HCT116 (cell line): ENCODE measurements around the gene UACA. TPM values are rescaled to one million over a fixed set of nuclear protein-coding genes. Genes with fewer than 3 reads are reported as not detected.

ENCODE experiments used
- ATAC-seq: fragments of 200-7000 bp; cut with Tn5 transposase; 2 replicates; pipeline ENCODE4 v1.9.1; 2020; ENCODE audit warnings: mild to moderate bottlenecking, moderate library complexity
- BruUV-seq: library from RNA; stranded (reverse); fragments of 400-500 nt; replicated peaks from 2 replicates; lab custom pipeline; 2021; lab: Mats Ljungman, UMichigan
- CTCF ChIA-PET: fragments of 300-600 bp; sonication (Branson Sonifier 250); formaldehyde crosslinking; loops from one replicate; lab custom pipeline; 2021; ENCODE audit warnings: antibody characterized with exemption; lab: Charles Lee
- POLR2A ChIA-PET: fragments of 300-600, 350-600 bp; sonication (Branson Sonifier 250); formaldehyde crosslinking; loops from one replicate; lab custom pipeline; 2021; ENCODE audit warnings: antibody characterized with exemption; lab: Charles Lee
- RAD21 ChIA-PET, 2 experiments: fragments of 300-600 bp; sonication (Branson Sonifier 250); formaldehyde crosslinking; loops; one replicate each; lab custom pipeline; 2023; ENCODE audit warnings: low total read pairs in 2 of 2; ENCODE audit not compliant: uncharacterized antibody in 2 of 2, unreplicated experiment in 2 of 2, low non-redundant PET in 1 of 2; lab: Charles Lee
- DNase-seq: peaks from one replicate; pipeline ENCODE4 v3.0.0-alpha.2; 2010; ENCODE audit warnings: low read depth, low spot score
- H2AFZ ChIP-seq: fragments of 200-600 bp; shearing (Covaris generic), sonication (generic); 2 replicates; pipeline ENCODE4 v1.6.1; 2017; ENCODE audit warnings: low read depth, mixed run types, mixed read lengths, antibody characterized with exemption, low read length; ENCODE audit not compliant: poor library complexity, severe bottlenecking
- H3K27ac ChIP-seq: 2 replicates; pipeline ENCODE4 v1.5.1; 2012; ENCODE audit warnings: low read depth, low read length
- H3K27me3 ChIP-seq: fragments of 200-600 bp; sonication (generic); 2 replicates; pipeline ENCODE4 v1.6.1; 2016; ENCODE audit warnings: mixed run types, low read length, mixed read lengths; ENCODE audit not compliant: insufficient read depth
- H3K36me3 ChIP-seq, 2 experiments: fragments of 200-500 bp in 1 of 2; fragments of 200-600 bp in 1 of 2; sonication (Bioruptor generic) in 1 of 2; sonication (generic) in 1 of 2; 2 replicates each; pipeline versions ENCODE4 v1.5.1 to v1.6.1; 2014 to 2016; ENCODE audit warnings: low read length in 2 of 2, inconsistent platforms in 1 of 2, mixed read lengths in 1 of 2, mixed run types in 1 of 2; ENCODE audit not compliant: insufficient read depth in 2 of 2, control insufficient read depth in 1 of 2
- H3K4me1 ChIP-seq, 2 experiments: fragments of 200-600 bp in 1 of 2; sonication (generic) in 1 of 2; 2 replicates each; pipeline versions ENCODE4 v1.5.1 to v1.6.1; 2012 to 2017; ENCODE audit warnings: low read length in 2 of 2, inconsistent platforms in 1 of 2, mild to moderate bottlenecking in 1 of 2, mixed read lengths in 1 of 2, mixed run types in 1 of 2, moderate library complexity in 1 of 2; ENCODE audit not compliant: insufficient read depth in 2 of 2, control insufficient read depth in 1 of 2
- H3K4me2 ChIP-seq: fragments of 200-600 bp; sonication (generic); 2 replicates; pipeline ENCODE4 v1.6.1; 2017; ENCODE audit warnings: mixed run types, low read length, mixed read lengths
- H3K4me3 ChIP-seq, 2 experiments: fragments of 200-600 bp in 1 of 2; sonication (generic) in 1 of 2; replicated peaks in 1 of 2; 2 replicates each; pipeline ENCODE4 v1.5.1; 2011 to 2016; ENCODE audit warnings: low read length in 2 of 2, control low read depth in 1 of 2, low read depth in 1 of 2, mild to moderate bottlenecking in 1 of 2, mixed read lengths in 1 of 2, mixed run types in 1 of 2
- H3K79me2 ChIP-seq: fragments of 200-600 bp; sonication (generic); 2 replicates; pipeline ENCODE4 v1.6.1; 2017; ENCODE audit warnings: mild to moderate bottlenecking, mixed run types, low read length, moderate library complexity, mixed read lengths; ENCODE audit not compliant: insufficient read depth
- H3K9ac ChIP-seq: fragments of 200-600 bp; sonication (generic); 2 replicates; pipeline ENCODE4 v1.6.1; 2016; ENCODE audit warnings: low read length, mixed read lengths
- H3K9me2 ChIP-seq: fragments of 200-600 bp; sonication (generic), shearing (Covaris generic); 2 replicates; pipeline ENCODE4 v1.6.1; 2017; ENCODE audit warnings: mixed run types, mild to moderate bottlenecking, moderate library complexity; ENCODE audit not compliant: insufficient read depth
- H3K9me3 ChIP-seq, 2 experiments: fragments of 200-500 bp in 1 of 2; fragments of 200-600 bp in 1 of 2; sonication (Bioruptor generic) in 1 of 2; sonication (generic) in 1 of 2; 2 replicates each; pipeline ENCODE4 v1.6.1; 2014 to 2017; ENCODE audit warnings: low read length in 2 of 2, mixed read lengths in 2 of 2, inconsistent platforms in 1 of 2, low read depth in 1 of 2, mild to moderate bottlenecking in 1 of 2, mixed run types in 1 of 2, moderate library complexity in 1 of 2; ENCODE audit not compliant: control insufficient read depth in 1 of 2, insufficient read depth in 1 of 2
- H4K20me1 ChIP-seq: fragments of 200-600 bp; sonication (generic), shearing (Covaris generic); 2 replicates; pipeline ENCODE4 v1.6.1; 2017; ENCODE audit warnings: mixed run types, mild to moderate bottlenecking, moderate library complexity; ENCODE audit not compliant: insufficient read depth
- CBX3 ChIP-seq: IDR thresholded peaks from 2 replicates; pipeline ENCODE4 v1.6.1; 2012; ENCODE audit warnings: low read depth
- CEBPB ChIP-seq: IDR thresholded peaks from 2 replicates; pipeline ENCODE4 v1.6.1; 2012; ENCODE audit warnings: low read depth
- CTCF ChIP-seq, 3 experiments: fragments of 200-600 bp in 1 of 3; sonication (generic) in 1 of 3; IDR thresholded peaks in 2 of 3; conservative IDR thresholded peaks in 1 of 3; 2 replicates each; pipeline ENCODE4 v1.5.1; 2012 to 2017; ENCODE audit warnings: low read depth in 2 of 3, low read length in 2 of 3, antibody characterized with exemption in 1 of 3, borderline replicate concordance in 1 of 3, control low read depth in 1 of 3, mild to moderate bottlenecking in 1 of 3, mixed read lengths in 1 of 3, mixed run types in 1 of 3, moderate library complexity in 1 of 3; ENCODE audit not compliant: insufficient read depth in 1 of 3
- EZH2 ChIP-seq: fragments of 200-600 bp; sonication (generic); IDR thresholded peaks from 2 replicates; pipeline ENCODE4 v1.6.1; 2017; ENCODE audit warnings: antibody characterized with exemption, mixed run types
- JUND ChIP-seq: IDR thresholded peaks from 2 replicates; pipeline ENCODE4 v1.6.1; 2012
- POLR2A ChIP-seq: IDR thresholded peaks from 2 replicates; pipeline ENCODE4 v1.7.0; 2011; ENCODE audit warnings: borderline replicate concordance; ENCODE audit not compliant: insufficient read depth, insufficient read length; ENCODE audit errors: extremely low read depth
- POLR2AphosphoS5 ChIP-seq: IDR thresholded peaks from 2 replicates; pipeline ENCODE4 v1.6.1; 2011; ENCODE audit warnings: mild to moderate bottlenecking, low read depth, low read length, moderate library complexity
- RAD21 ChIP-seq: IDR thresholded peaks from 2 replicates; pipeline ENCODE4 v1.6.1; 2012; ENCODE audit warnings: low read depth, mild to moderate bottlenecking
- SP1 ChIP-seq: IDR thresholded peaks from 2 replicates; pipeline ENCODE4 v1.6.1; 2012; ENCODE audit warnings: low read depth
- SRF ChIP-seq: IDR thresholded peaks from 2 replicates; pipeline ENCODE4 v1.6.1; 2012; ENCODE audit warnings: low read depth
- TCF7L2 ChIP-seq: IDR thresholded peaks from 2 replicates; pipeline ENCODE4 v1.7.0; 2011; ENCODE audit warnings: borderline replicate concordance, inconsistent platforms; ENCODE audit not compliant: insufficient read depth, insufficient read length; ENCODE audit errors: extremely low read depth
- YY1 ChIP-seq: IDR thresholded peaks from 2 replicates; pipeline ENCODE4 v1.6.1; 2011; ENCODE audit warnings: low read length, low read depth, moderate library complexity, mild to moderate bottlenecking; ENCODE audit not compliant: insufficient replicate concordance; ENCODE audit errors: extremely low read depth
- ZFX ChIP-seq: fragments of 450-650 bp; IDR thresholded peaks from 2 replicates; pipeline ENCODE4 v1.6.1; 2017
- intact Hi-C: fragments of 100-400 bp; cut with micrococcal nuclease; formaldehyde crosslinking; loops from 2 replicates; pipeline ENCODE4 v1.10.0; 2022
- total RNA-seq: library from RNA; stranded (reverse); gene quantifications from one replicate; pipeline ENCODE4 v1.2.1, GENCODE V29; 2021; ENCODE audit not compliant: unreplicated experiment

Gene UACA
- total RNA-seq, 1 experiment from 2014 or later: 47.4 TPM

GRCh38 chr15:70767667-70768066 lies 4.3 kb upstream of the UACA start (continued):
- TF ChIP-seq CTCF (IDR thresholded peaks at IDR 0.05 in 2 of 3, conservative IDR thresholded peaks at IDR 0.05 in 1 of 3; ENCODE audit: borderline replicate concordance in 1 of 3, insufficient read depth in 1 of 3, low read depth in 2 of 3, low read length in 2 of 3) (no peak), SP1 (no peak), TCF7L2 (no peak), SRF (no peak), POLR2AphosphoS5 (no peak), ZFX (no peak), EZH2 (no peak)

- Histone ChIP-seq H3K4me2 (no peak overlapping the region), H3K4me3 (no peak overlapping the region), H4K20me1 (no peaks in the 10 kb centered on the region), H3K9ac (no peak overlapping the region), H3K27me3 (no peaks in the 10 kb centered on the region), H2AFZ (no peak overlapping the region), H3K4me1 (peaks cover 12 to 17% of the 10 kb centered on the region in 2 experiments)
- DNase-seq: no peak
- TF ChIP-seq POLR2A: no peak
- no peak for TF ChIP-seq CEBPB
- no peak for TF ChIP-seq CBX3
- TF ChIP-seq YY1: no peak
- TF ChIP-seq JUND: no peak
- no peak for TF ChIP-seq RAD21
- TF ChIP-seq, all 23 proteins: peak for 0
- H3K79me2 ChIP-seq: peaks cover 14% of the 10 kb centered on the region
- no peaks in the 10 kb centered on the region for H3K9me2 ChIP-seq
- RAD21 ChIA-PET: no interaction called here
- POLR2A ChIA-PET: no interaction called here
- H3K27ac ChIP-seq: no peak overlapping the region
- no peaks in the 10 kb centered on the region for H3K36me3 ChIP-seq
- intact Hi-C loops: no loop called here
- no TSS peak for BruUV-seq
- CTCF ChIA-PET: no interaction called here
- ATAC-seq: no peak
- H3K9me3 ChIP-seq: no peaks in the 10 kb centered on the region
Measured at GRCh38 chr15:70766597-70766996, 3.2 kb upstream of the UACA start.
